ENCODE results near the gene WDFY1.

GRCh38 chr2:223894009-223894408, 51.1 kb downstream of the WDFY1 start:
- TF ChIP-seq, protein P1, sequence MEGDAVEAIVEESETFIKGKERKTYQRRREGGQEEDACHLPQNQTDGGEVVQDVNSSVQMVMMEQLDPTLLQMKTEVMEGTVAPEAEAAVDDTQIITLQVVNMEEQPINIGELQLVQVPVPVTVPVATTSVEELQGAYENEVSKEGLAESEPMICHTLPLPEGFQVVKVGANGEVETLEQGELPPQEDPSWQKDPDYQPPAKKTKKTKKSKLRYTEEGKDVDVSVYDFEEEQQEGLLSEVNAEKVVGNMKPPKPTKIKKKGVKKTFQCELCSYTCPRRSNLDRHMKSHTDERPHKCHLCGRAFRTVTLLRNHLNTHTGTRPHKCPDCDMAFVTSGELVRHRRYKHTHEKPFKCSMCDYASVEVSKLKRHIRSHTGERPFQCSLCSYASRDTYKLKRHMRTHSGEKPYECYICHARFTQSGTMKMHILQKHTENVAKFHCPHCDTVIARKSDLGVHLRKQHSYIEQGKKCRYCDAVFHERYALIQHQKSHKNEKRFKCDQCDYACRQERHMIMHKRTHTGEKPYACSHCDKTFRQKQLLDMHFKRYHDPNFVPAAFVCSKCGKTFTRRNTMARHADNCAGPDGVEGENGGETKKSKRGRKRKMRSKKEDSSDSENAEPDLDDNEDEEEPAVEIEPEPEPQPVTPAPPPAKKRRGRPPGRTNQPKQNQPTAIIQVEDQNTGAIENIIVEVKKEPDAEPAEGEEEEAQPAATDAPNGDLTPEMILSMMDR (IDR thresholded peaks at IDR 0.05): no peak
- no peak for TF ChIP-seq EZH2 (IDR thresholded peaks at IDR 0.05)
- TF ChIP-seq EZH2phosphoT487 (IDR thresholded peaks at IDR 0.05): no peak
